DMS79 (cell line): Measurements from ENCODE around the gene TPPP2.

Experiments used
- DNase-seq: peaks from one replicate; lab custom pipeline; 2025; lab: John Stamatoyannopoulos, UW

The TPPP2 gene

GRCh38 chr14:21057803-21058675 lies 28.0 kb downstream of the TPPP2 start, which contains the start of gene RNASE8:
Gene RNASE8 (plus strand): TSS chr14:21057822. CDS start chr14:21057893, 71 bp downstream.
- DNase-seq: no peak

DNA sequence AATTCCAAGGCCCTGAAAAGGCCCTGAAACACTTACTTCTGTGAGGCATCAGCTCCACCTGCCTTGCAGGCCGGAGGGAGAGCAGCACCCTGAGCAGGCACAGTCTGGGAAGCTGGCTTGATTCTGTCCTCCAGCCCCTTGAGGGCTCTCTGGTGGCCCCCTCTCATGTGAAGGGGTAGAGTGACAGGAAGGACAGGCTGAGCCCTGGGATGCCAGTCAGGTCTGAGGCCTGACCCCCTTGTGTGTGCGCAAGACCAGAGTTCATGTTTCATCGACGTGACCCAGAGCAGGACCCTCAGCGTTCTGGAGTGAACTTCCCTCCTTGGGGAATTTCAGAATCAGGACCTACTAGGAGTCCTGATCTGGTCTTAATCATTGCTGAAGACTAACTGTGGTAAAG lies 28.9 kb downstream of the TPPP2 start:
- DNase-seq: no peak

- DNase-seq: no peak
These were observed 30.0 kb downstream of the TPPP2 start for GRCh38 chr14:21059842-21060613.

GRCh38 chr14:21060614-21061346 lies 30.8 kb downstream of the TPPP2 start:
- no peak for DNase-seq

DNA sequence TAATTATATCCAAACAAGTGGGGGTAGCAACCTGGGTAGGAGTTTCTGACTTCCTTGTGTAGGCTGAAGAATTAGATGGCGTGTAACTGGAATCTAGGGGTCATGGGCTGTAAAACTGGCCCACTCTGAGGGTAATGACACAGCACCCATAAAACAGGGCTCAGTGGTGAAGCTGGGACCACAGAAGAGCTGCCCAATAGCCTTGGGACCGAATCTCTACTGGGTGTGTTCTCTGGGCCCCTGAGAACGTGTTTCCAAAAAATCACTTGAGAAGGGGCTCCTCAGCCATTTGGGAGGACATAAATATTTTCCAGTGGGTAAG lies 31.3 kb downstream of the TPPP2 start:
- no peak for DNase-seq

GRCh38 chr14:21063479-21063878 lies 33.5 kb downstream of the TPPP2 start:
- no peak for DNase-seq

GRCh38 chr14:21066882-21067502 lies 37.0 kb downstream of the TPPP2 start:
- DNase-seq: peak; percentile 21

DNA sequence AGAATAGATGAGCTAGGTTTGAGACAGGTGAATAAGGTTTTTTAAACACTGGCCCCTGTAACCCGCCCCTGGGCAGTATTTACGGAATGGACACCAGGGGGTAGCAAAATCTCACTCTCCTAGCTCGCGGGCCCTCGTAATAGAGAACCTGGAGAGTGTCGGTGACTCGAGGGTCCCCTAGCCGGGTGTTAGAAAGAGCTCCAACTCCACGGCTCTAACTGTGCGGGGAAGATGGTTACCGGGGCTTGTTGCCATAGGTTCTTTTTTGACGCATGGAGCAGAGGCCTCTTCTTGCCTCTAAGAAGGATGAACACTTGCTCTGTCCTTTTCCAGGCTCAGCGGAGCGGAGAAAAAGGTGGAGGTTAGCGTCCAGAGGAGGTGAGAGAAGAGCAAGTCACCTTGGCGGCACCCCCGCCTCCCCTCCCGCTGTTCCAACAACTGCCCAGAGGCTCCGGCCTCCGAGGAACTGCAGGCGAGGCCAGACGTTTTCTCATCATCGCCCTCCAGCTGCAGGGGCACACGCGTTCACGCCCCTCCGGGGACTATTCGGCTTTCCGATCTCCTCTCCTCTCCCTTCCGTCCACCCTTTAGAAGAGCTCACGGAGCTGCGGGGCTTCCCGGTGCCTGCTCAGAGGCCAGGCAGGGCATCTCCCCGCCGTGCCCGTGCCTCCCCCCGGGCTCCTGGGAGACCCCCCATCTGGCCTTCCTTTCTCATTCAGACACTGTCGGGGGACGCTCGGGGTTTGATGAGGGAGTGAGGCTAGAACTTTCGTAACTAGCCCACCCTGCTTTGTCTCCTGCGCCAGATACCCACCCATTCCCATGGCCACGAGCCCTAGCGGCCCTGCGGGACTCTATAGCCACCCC lies 38.7 kb downstream of the TPPP2 start:
- peak; percentile 83 for DNase-seq

GRCh38 chr14:21069388-21070082 lies 39.5 kb downstream of the TPPP2 start:
- peak; percentile 70 for DNase-seq

- DNase-seq: peak; percentile 61
These were observed 40.1 kb downstream of the TPPP2 start, which contains the start of gene ARHGEF40 for GRCh38 chr14:21070083-21070609. Gene ARHGEF40 (plus strand): TSS chr14:21070304. CDS start chr14:21070397, 93 bp downstream.

DNA sequence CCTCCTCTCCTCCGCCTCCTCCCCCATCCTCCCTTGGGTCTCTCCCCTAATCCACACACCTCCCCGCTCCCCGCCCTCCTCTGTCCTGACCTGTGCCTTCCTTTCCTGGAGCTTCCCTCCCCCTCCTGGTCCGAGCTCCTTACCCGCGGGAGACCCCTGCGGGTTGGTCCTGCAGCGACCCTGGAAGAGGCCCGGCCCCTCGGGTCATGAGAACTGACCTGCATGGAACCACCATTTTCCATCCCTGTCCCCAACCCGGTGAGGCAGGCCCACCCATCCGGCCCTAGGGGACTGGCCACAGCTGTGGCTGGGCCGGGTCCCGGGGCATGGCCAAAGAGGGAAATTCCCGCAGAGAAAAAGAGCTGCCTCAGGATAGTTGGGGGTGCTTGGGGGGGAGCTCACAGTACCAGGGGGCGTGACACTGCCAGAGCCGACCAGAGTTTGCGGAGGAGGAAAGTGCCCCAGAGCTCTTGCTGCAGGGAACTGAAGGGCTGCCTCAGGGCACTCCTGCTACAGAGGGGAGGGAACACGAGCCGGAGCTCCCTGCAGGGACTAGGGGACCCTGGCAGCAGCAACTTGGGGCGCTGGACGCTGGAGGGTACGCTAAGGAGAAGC lies 40.7 kb downstream of the TPPP2 start:
- peak; percentile 62 for DNase-seq

- peak; percentile 81 for DNase-seq
These were observed 41.4 kb downstream of the TPPP2 start for GRCh38 chr14:21071225-21072030.

- no peak for DNase-seq
These were observed 42.0 kb downstream of the TPPP2 start for GRCh38 chr14:21072031-21072473.

DNA sequence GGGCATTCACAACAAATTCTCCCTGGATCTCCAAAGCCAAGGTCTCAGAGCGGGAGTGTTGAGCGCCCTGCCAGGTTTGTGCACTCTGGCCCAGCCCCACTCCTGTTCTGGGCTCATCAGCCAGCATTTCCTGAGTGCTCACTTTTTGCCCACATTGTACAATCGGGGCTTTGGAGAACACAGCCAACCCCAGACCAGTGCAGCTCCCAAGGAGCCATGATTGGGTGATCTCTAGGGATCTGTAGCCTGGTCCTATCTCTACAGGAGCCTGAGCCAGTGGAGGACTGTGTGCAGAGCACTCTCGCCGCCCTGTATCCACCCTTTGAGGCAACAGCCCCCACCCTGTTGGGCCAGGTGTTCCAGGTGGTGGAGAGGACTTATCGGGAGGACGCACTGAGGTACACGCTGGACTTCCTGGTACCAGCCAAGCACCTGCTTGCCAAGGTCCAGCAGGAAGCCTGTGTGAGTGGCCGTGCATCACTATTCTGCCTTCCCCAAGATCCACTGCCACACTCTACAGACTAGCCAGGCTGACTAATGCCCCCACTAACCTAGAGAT lies 42.8 kb downstream of the TPPP2 start:
- no peak for DNase-seq

GRCh38 chr14:21073921-21074320 lies 43.9 kb downstream of the TPPP2 start:
- no peak for DNase-seq

- DNase-seq: no peak
These were observed 44.6 kb downstream of the TPPP2 start for GRCh38 chr14:21074398-21075272.

- no peak for DNase-seq
These were observed 45.9 kb downstream of the TPPP2 start for GRCh38 chr14:21075719-21076437.
